GM06990 (cell line): ENCODE measurements around the gene LTA.

ENCODE experiments used
- DNase-seq: peaks from one replicate; pipeline ENCODE4 v3.0.0-alpha.2; 2011; ENCODE audit not compliant: insufficient read length; ENCODE audit errors: extremely low read depth
- H3K27me3 ChIP-seq: replicated peaks from 2 replicates; pipeline ENCODE4 v1.6.0; 2011; ENCODE audit warnings: low read length; ENCODE audit not compliant: control insufficient read depth, insufficient read depth
- H3K36me3 ChIP-seq: 2 replicates; pipeline ENCODE4 v1.5.1; 2011; ENCODE audit warnings: low read length; ENCODE audit not compliant: control insufficient read depth, insufficient read depth
- H3K4me3 ChIP-seq: replicated peaks from 2 replicates; pipeline ENCODE4 v1.5.1; 2011; ENCODE audit warnings: low read depth, mild to moderate bottlenecking, control low read depth, low read length
- CTCF ChIP-seq: IDR thresholded peaks from 2 replicates; pipeline ENCODE4 v1.5.1; 2011; ENCODE audit warnings: low read length, control low read depth, mild to moderate bottlenecking, inconsistent platforms; ENCODE audit not compliant: insufficient read depth, poor library complexity, severe bottlenecking

LTA gene

GRCh38 chr6:31540640-31541039 is 31.4 kb upstream of the LTA start:
- TF ChIP-seq CTCF = no peak
- Histone ChIP-seq H3K36me3 (peaks cover 24% of the 10 kb centered on the region), H3K27me3 (no peaks in the 10 kb centered on the region), H3K4me3 (peak overlapping the region; percentile 95)
- no peak for DNase-seq

GRCh38 chr6:31541059-31541657 is 30.9 kb upstream of the LTA start:
- TF ChIP-seq CTCF = no peak
- no peaks in the 10 kb centered on the region for H3K27me3 ChIP-seq
- H3K4me3 ChIP-seq = peak overlapping the region; percentile 95
- DNase-seq = no peak
- peaks cover 23% of the 10 kb centered on the region for H3K36me3 ChIP-seq

GRCh38 chr6:31541658-31542521 is 30.2 kb upstream of the LTA start, which contains the start of gene DDX39B:
Gene DDX39B (minus strand): TSS chr6:31542003. CDS start chr6:31540532, 1,471 bp downstream.
- DNase-seq = peak; percentile 93
- Histone ChIP-seq H3K36me3 (peaks cover 16% of the 10 kb centered on the region), H3K4me3 (peak within 1 kb of the TSS; percentile 95), H3K27me3 (no peaks in the 10 kb centered on the region)
- TF ChIP-seq CTCF = no peak

- Histone ChIP-seq H3K36me3 (peaks cover 8% of the 10 kb centered on the region), H3K27me3 (no peaks in the 10 kb centered on the region), H3K4me3 (no peak overlapping the region)
- TF ChIP-seq CTCF = no peak
- DNase-seq = no peak
Observed at GRCh38 chr6:31543639-31544038, 28.4 kb upstream of the LTA start.

- Histone ChIP-seq H3K27me3 (no peaks in the 10 kb centered on the region), H3K36me3 (peaks cover 6% of the 10 kb centered on the region), H3K4me3 (no peak overlapping the region)
- DNase-seq = no peak
- no peak for TF ChIP-seq CTCF
Observed at GRCh38 chr6:31544676-31545075, 27.4 kb upstream of the LTA start.
